GM18519 (cell line): ENCODE data around the gene PAPPA2.

Source experiments
- ATAC-seq: cut with Tn5 transposase; IDR thresholded peaks from one replicate; pipeline ENCODE4 v1.9.1; 2021; ENCODE audit warnings: mild to moderate bottlenecking, moderate library complexity; ENCODE audit not compliant: unreplicated experiment, low FRiP score

The PAPPA2 gene

GRCh38 chr1:176499671-176500070 is 36.7 kb downstream of the PAPPA2 start:
- no peak for ATAC-seq

- no peak for ATAC-seq
Observed at GRCh38 chr1:176501599-176501998, 38.6 kb downstream of the PAPPA2 start.

- no peak for ATAC-seq
Observed at GRCh38 chr1:176504848-176505553, 42.0 kb downstream of the PAPPA2 start.

GRCh38 chr1:176512966-176513365 is 50.0 kb downstream of the PAPPA2 start:
- no peak for ATAC-seq

- ATAC-seq = no peak
Observed at GRCh38 chr1:176515310-176515709, 52.3 kb downstream of the PAPPA2 start.

- ATAC-seq = peak; percentile 45
Observed at GRCh38 chr1:176517484-176517883, 54.5 kb downstream of the PAPPA2 start.

GRCh38 chr1:176521211-176521610 is 58.2 kb downstream of the PAPPA2 start:
- ATAC-seq = no peak

- no peak for ATAC-seq
Observed at GRCh38 chr1:176522310-176522845, 59.4 kb downstream of the PAPPA2 start.

- no peak for ATAC-seq
Observed at GRCh38 chr1:176529395-176530090, 66.6 kb downstream of the PAPPA2 start.

GRCh38 chr1:176531036-176531435 is 68.1 kb downstream of the PAPPA2 start:
- no peak for ATAC-seq

GRCh38 chr1:176531921-176532897 is 69.2 kb downstream of the PAPPA2 start:
- no peak for ATAC-seq

GRCh38 chr1:176533020-176533419 is 70.0 kb downstream of the PAPPA2 start:
- no peak for ATAC-seq

- no peak for ATAC-seq
Observed at GRCh38 chr1:176536588-176536987, 73.6 kb downstream of the PAPPA2 start.

- no peak for ATAC-seq
Observed at GRCh38 chr1:176539018-176539417, 76.0 kb downstream of the PAPPA2 start.

GRCh38 chr1:176540428-176540827 is 77.5 kb downstream of the PAPPA2 start:
- ATAC-seq = no peak

GRCh38 chr1:176541663-176542062 is 78.7 kb downstream of the PAPPA2 start:
- ATAC-seq = no peak

GRCh38 chr1:176542352-176542751 is 79.4 kb downstream of the PAPPA2 start:
- ATAC-seq = no peak

GRCh38 chr1:176543360-176544129 is 80.6 kb downstream of the PAPPA2 start:
- ATAC-seq = no peak

- no peak for ATAC-seq
Observed at GRCh38 chr1:176545034-176545639, 82.2 kb downstream of the PAPPA2 start.

GRCh38 chr1:176546825-176547224 is 83.8 kb downstream of the PAPPA2 start:
- no peak for ATAC-seq
